Neural crest cell (in vitro differentiated cells): Measurements from ENCODE around the gene HCFC1R1. TPM values are rescaled to one million over a fixed set of nuclear protein-coding genes. Genes with fewer than 3 reads are reported as not detected.

Source experiments
- DNase-seq: peaks from one replicate; pipeline ENCODE4 v3.0.0; 2021; ENCODE audit warnings: low read depth, mixed read lengths, low spot score
- H3K27ac Mint-ChIP-seq: one replicate; pipeline ENCODE4 v1.8.0; 2021; ENCODE audit warnings: mild to moderate bottlenecking, mixed read lengths; ENCODE audit not compliant: unreplicated experiment
- H3K27me3 Mint-ChIP-seq: 2 replicates; pipeline ENCODE4 v1.8.0; 2021; ENCODE audit warnings: low read depth, mild to moderate bottlenecking, mixed read lengths
- H3K36me3 Mint-ChIP-seq: 2 replicates; pipeline ENCODE4 v1.8.0; 2021; ENCODE audit warnings: low read depth, mild to moderate bottlenecking, mixed read lengths
- H3K4me1 Mint-ChIP-seq: 2 replicates; pipeline ENCODE4 v1.8.0; 2021; ENCODE audit warnings: mixed read lengths
- H3K4me3 Mint-ChIP-seq: one replicate; pipeline ENCODE4 v1.8.0; 2021; ENCODE audit warnings: mild to moderate bottlenecking, mixed read lengths
- H3K9me3 Mint-ChIP-seq: 2 replicates; pipeline ENCODE4 v1.8.0; 2021; ENCODE audit warnings: mixed read lengths
- CTCF ChIP-seq: fragments of 200-600 bp; sonication (generic); conservative IDR thresholded peaks from 2 replicates; pipeline ENCODE4 v1.5.0; 2021; ENCODE audit warnings: antibody characterized with exemption, mild to moderate bottlenecking
- total RNA-seq: library from RNA; stranded (reverse); gene quantifications from 2 replicates; pipeline ENCODE4 v1.2.1, GENCODE V29; 2021

HCFC1R1 gene
- total RNA-seq, 1 donor from 2014 or later = 23.7 TPM

GRCh38 chr16:3038256-3038655, 14.5 kb upstream of the HCFC1R1 start:
- TF ChIP-seq CTCF = no peak
- Mint-ChIP-seq H3K27ac (no peak overlapping the region), H3K4me1 (no peaks in the 10 kb centered on the region), H3K4me3 (no peak overlapping the region), H3K9me3 (no peaks in the 10 kb centered on the region), H3K36me3 (no peaks in the 10 kb centered on the region), H3K27me3 (peaks cover 95% of the 10 kb centered on the region)
- no peak for DNase-seq

- TF ChIP-seq CTCF = no peak
- Mint-ChIP-seq H3K36me3 (no peaks in the 10 kb centered on the region), H3K4me3 (no peak within 1 kb of the TSS), H3K9me3 (no peaks in the 10 kb centered on the region), H3K27me3 (peaks cover 96% of the 10 kb centered on the region), H3K27ac (no peak within 1 kb of the TSS), H3K4me1 (peaks cover 7% of the 10 kb centered on the region)
- DNase-seq = no peak
Measured at GRCh38 chr16:3036726-3037315, 13.1 kb upstream of the HCFC1R1 start, which contains the start of gene BICDL2. BICDL2 (minus strand) TSS chr16:3036944; CDS start chr16:3035496, 1,448 bp downstream.

- DNase-seq = no peak
- Mint-ChIP-seq H3K27me3 (peaks cover 93% of the 10 kb centered on the region), H3K4me3 (no peak overlapping the region)
Measured at GRCh38 chr16:3035972-3036725, 12.4 kb upstream of the HCFC1R1 start.

DNA sequence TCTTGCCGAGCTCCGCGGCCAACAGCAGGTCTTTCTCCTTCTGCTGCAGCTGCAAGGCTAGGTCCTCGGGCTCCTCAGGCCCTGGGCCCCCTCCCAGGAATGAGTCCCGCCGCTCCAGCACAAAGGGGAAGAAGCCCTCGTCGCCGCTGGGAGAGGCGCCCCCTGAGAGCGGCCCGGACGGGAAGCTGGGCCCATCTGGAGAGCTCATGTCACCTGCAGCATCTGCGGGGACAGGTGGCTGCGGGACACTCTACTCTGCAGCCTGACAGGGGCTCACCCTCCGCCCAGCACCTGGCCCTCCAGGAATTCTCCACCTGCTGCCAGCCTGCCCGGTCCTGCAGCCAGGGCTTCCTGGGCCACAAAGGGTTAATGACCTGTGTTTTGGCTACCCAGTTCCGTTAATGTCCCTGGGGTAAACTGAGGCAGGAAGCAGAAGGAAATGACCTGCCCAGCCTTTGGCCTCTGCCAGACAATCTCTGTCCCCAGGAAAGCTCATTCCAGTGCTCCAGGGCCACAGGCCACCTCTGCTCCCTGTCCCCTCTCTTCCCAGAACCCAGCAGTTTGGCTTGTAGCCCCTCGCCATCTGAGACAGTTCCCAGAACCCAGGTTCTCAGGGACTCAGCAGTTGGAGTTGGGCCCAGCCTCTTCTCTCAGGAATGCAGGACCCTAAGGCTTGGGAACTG, 11.7 kb upstream of the HCFC1R1 start:
- H3K9me3 Mint-ChIP-seq = no peaks in the 10 kb centered on the region
- peaks cover 88% of the 10 kb centered on the region for H3K27me3 Mint-ChIP-seq
- H3K36me3 Mint-ChIP-seq = no peaks in the 10 kb centered on the region
- DNase-seq = no peak
- H3K4me3 Mint-ChIP-seq = no peak overlapping the region
- no peak for TF ChIP-seq CTCF
- peaks cover 7% of the 10 kb centered on the region for H3K4me1 Mint-ChIP-seq
- H3K27ac Mint-ChIP-seq = no peak overlapping the region

More at GRCh38 chr16:3035972-3036725, 12.4 kb upstream of the HCFC1R1 start:
- no peak for TF ChIP-seq CTCF
- Mint-ChIP-seq H3K36me3 (no peaks in the 10 kb centered on the region), H3K4me1 (peaks cover 7% of the 10 kb centered on the region), H3K27ac (no peak overlapping the region), H3K9me3 (no peaks in the 10 kb centered on the region)

- Mint-ChIP-seq H3K36me3 (no peaks in the 10 kb centered on the region), H3K27me3 (peaks cover 69% of the 10 kb centered on the region), H3K4me1 (peaks cover 7% of the 10 kb centered on the region), H3K9me3 (no peaks in the 10 kb centered on the region), H3K4me3 (peak overlapping the region; percentile 27), H3K27ac (no peak overlapping the region)
- TF ChIP-seq CTCF = no peak
- DNase-seq = no peak
Measured at GRCh38 chr16:3032624-3033023, 8.9 kb upstream of the HCFC1R1 start.
